NCI-H748 (cell line): ENCODE results near the gene ARHGEF25.
"Not testable (repeated sequence)": the region's sequence is repeated elsewhere in the genome, so short reads cannot be mapped to it uniquely, and the experiment has no call there.

Experiments used
- DNase-seq: peaks from one replicate; lab custom pipeline; 2025; ENCODE audit not compliant: unreplicated experiment; lab: John Stamatoyannopoulos, UW

The ARHGEF25 gene

DNA sequence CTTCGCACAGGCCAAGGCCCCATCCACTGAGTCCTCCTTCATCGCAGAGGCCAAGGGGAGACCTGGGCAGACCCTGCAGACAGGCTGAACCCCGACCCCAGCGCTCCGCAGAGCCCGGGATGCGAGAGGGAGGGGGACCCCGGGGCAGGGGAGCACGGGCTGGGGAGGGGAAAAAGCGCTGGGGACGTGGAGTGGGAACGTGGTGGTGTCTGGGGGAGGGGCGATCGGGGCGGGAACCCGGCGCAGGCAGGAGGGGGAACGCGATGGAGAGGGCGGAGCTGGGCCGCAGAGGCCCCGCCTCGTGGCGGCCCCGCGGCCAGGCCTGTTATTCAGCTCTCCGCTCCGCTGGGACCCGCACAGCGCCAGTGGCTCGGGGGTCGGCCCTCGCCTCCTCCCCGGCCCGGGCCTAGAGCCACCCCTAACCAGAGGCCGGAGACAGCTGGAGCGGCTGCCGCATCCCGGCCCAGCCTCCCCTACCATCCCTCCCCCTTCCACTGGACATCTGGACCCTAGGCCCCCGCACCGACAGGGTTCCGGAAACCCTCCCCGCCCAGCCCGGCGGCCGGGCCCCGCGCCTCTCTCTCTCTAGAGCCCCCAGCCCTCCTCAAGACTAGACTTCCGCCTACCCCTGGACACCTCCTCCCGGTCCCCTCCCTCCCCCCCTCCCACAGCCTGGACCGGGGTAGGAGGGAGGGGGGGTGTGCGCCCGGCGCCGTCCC, at the start of gene ARHGEF25:
Gene ARHGEF25, plus strand, starts transcription at position 328 of the 719 bp plus-strand sequence. CDS start 460 bp downstream, outside the sequence.
- peak; percentile 80 for DNase-seq

DNA sequence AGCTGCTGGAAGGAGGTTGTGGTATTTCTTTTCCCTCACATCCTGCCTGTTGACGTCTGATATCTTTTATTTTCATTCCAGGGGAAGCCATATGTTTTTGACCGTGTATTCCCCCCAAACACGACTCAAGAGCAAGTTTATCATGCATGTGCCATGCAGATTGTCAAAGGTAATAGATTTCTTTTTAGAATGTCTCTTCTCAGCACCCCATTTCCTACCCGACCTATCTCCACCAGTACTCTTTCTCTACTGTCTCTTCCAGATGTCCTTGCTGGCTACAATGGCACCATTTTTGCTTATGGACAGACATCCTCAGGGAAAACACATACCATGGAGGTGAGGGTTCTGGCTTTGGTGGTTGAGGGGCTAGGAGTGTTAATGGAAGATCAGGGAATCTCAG, 47.9 kb upstream of the ARHGEF25 start:
- DNase-seq: no peak

DNA sequence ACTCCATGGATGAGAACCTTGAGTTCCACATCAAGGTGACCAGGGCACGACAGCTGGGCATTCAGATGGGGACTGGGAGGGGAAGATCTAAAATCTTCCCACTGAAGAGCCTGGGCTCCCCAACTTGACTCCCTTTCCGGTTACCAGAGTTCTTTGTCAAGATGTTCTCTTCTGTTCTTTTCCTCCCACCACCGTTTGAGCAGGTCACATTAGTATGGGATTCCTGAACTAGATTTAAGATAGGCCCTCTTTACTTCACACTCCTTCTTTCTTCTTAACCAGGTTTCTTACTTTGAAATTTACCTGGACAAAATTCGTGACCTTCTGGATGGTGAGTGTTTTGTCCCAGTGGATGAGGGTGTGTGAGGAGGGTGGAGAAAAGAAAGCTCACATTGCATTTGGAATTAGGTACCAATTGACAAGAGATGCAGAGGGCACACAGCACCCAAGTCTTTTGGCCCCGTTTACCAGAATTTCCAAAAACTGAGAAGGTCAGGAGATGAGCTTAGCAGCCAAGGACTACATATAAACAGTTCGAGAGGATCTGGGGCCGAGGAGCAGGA, 47.0 kb upstream of the ARHGEF25 start:
- no peak for DNase-seq

- DNase-seq: no peak
Observed at GRCh38 chr12:57568838-57569237, 42.4 kb upstream of the ARHGEF25 start.

DNA sequence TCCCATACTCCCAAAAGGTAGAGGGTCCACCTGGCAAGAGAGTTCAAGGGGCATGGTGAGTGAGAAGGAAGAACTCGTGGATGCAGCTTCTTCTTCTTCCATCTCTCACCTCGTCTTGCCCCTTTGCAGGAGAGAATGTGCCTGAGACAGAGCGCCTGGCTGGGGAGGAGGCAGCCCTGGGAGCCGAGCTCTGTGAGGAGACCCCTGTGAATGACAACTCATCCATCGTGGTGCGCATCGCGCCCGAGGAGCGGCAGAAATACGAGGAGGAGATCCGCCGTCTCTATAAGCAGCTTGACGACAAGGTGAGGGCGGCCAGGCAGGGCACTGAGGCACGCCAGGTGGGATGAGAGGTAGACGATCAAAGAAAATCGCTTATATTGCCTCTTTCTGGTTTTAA, 41.4 kb upstream of the ARHGEF25 start:
- no peak for DNase-seq

- not testable (repeated sequence) for DNase-seq
Observed at GRCh38 chr12:57570438-57570837, 40.8 kb upstream of the ARHGEF25 start.

GRCh38 chr12:57571926-57572762, 39.1 kb upstream of the ARHGEF25 start:
- no peak for DNase-seq

DNA sequence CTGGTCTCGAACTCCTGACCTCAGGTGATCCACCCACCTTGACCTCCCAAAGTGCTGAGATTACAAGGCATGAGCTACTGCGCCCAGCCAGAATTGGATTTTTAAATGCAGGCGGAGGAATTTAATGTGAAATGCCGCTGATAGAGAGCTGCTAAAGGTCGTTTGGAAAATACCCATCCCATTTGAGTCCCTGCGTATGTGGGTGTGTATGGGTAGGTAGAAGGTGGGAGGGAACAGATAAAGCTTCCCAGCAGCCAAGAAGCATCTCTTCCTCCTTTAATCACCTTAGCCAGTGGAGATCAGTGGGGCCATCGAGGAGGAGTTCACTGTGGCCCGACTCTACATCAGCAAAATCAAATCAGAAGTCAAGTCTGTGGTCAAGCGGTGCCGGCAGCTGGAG, 36.4 kb upstream of the ARHGEF25 start:
- no peak for DNase-seq

- DNase-seq: no peak
Observed at GRCh38 chr12:57575771-57576612, 35.2 kb upstream of the ARHGEF25 start.

DNA sequence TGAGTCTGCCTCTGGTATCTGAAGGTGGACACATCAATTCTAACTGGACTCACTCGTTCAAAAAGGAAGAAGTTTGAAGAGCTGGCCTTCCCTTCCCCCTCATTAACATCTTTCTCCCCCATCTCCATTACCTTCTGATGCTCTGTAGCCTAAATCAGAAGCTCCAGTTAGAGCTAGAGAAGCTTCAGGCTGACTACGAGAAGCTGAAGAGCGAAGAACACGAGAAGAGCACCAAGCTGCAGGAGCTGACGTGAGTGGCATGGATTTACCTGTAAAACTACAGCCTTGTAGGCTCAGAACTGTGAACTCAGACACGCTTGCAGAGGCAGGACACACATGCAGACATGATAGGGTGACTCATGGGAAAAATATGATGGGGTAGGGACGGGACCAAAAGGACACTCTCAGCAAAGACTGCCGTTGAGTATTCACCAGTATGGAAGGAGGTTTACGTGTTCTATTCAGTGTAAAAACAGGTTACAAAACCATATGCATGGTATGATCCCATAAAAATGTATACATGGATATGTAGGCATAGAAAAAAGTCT, 34.5 kb upstream of the ARHGEF25 start:
- no peak for DNase-seq

DNA sequence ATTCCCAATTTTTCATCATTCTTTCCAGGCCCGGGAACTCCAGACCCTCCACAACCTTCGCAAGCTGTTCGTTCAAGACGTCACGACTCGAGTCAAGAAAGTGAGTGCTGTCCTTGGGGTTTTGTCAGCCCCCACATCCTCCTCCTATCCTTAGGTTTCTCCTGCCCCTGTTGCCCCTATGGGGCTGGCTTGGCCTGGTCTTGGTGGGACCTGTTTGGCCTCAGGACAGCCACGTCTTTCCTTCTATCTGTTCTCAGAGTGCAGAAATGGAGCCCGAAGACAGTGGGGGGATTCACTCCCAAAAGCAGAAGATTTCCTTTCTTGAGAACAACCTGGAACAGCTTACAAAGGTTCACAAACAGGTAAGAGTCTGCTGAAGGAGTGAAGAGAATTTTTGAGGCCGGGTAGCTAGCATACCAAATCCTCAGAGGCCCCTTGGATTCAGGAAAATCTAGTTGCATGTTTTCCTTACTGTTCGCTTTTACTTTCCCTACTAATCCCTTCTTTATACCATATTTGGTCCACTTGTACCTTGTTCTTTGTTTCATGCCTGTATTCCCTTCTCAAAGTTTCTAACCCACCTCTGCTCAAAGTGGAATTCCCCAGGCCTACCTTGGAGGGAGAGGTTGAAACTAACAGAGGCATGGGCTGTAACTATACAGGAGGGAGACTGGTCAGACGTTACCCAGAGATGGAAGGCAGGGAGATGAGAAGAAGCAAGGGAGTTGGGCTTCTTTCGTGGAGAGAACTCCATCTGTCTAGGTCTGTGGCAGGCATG, 33.1 kb upstream of the ARHGEF25 start:
- DNase-seq: no peak

- DNase-seq: no peak
Observed at GRCh38 chr12:57579011-57579410, 32.2 kb upstream of the ARHGEF25 start.

DNA sequence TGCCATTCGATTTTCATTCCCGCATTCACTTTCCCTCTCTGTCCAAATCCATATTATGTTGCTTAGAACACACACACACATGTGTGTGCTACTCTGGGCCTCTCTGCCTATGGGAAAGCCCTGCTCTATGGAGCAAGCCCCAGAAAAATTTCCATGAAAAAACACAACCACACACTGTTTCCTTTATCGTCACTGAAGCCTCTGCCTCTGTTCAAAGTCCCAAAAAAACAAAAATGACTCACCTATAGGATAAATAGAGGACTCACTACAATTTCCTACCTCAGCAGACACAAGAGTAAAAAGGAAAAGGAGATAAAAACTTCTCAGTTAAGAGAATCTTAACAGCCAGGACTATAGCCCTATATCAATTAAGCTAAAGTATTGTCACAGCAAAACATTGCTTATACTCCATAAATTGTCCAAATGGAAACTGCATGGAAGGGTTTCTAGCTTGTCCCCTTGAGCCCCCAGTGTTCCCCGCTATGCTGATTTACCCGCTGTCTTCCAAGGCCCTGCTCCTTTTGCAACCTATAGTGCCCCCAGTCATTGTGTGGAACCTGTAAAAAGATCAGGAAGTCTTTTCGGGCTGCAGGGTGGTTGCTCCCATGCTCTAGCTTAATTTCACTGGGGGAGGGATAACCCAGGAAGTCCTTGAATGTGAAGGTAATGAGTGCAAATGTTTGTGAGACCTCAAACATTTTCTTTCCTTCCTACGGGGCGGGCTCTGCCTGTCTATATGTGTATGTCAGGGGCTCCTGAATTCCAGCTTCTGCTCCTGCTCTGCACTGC, 31.4 kb upstream of the ARHGEF25 start:
- DNase-seq: no peak

- no peak for DNase-seq
Observed at GRCh38 chr12:57580466-57580795, 30.8 kb upstream of the ARHGEF25 start.

DNA sequence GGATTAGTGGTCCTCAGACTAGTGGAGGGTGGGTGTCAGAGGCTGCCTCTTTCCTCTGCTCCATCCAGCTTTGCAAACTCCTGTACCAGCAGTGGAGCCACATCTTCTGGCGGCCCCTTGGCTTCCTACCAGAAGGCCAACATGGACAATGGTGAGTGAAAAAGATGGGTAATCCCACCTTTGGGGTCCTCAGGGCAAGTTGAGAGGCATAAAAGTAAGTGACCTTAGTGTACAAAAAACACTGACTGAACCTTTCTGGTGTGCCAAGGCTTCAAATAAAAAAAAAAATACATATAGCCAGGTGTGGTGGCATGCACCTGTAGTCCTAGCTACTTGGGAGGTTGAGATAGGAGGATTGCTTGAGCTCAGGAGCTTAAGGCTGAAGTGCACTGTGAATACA, 29.4 kb upstream of the ARHGEF25 start:
- no peak for DNase-seq

- DNase-seq: no peak
Observed at GRCh38 chr12:57582440-57582839, 28.8 kb upstream of the ARHGEF25 start.

DNA sequence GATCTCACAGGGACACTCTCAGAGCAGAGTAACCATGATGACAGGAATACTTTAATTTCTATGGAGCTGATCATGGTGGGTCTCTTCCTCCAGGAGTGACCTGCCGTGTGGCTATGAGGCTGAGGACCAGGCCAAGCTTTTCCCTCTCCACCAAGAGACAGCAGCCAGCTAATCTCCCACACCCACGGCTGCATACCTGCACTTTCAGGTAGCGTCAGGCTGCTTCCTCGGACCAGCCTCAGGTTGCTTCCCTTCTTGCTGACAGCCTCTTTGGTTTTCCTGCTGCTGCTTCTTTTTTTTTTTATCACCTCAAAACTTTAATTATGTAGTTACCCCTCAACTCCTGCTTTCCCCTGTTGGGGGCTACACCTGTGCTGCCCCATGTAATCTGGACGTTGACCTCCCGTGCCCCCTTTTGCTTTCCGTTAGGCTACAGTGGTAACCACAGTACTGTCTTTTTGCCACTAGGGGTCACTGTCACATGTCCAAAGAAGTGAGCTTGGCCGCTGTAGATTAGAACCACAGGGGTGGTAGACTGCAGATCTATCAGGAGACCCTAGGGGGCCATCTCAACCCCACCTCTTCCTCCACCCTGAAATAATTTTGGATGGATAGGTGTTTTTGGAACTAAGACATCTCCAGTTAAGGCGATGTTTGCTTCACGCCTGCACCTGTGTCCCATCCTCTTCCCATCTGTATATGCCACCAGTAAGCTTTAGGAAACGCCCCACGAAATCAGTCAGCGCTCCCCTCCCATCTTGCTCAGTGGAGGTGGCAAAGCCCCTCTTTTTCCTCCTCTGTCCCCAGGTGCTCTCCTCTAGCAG, 28.0 kb upstream of the ARHGEF25 start:
- DNase-seq: peak; percentile 87

DNA sequence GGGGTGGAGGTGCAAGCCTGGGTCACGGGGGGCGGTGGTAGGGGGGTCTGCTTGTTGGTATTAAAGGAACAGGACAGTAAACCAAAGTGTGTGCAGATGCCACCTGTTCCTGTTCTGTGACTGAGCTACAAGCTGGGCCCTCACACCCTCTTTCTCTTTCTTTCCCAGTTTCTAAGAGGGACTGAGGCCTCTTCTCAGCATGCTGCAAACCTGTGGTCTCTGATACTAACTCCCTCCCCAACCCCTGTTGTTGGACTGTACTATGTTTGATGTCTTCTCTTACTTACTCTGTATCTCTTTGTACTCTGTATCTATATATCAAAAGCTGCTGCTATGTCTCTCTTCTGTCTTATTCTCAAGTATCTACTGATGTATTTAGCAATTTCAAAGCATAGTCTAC, 27.2 kb upstream of the ARHGEF25 start:
- DNase-seq: no peak

GRCh38 chr12:57584690-57585089, 26.5 kb upstream of the ARHGEF25 start:
- DNase-seq: no peak
